HG03354 (cell line): ENCODE measurements around the gene CSF2.

ENCODE experiments used
- ATAC-seq: cut with Tn5 transposase; IDR thresholded peaks from one replicate; pipeline ENCODE4 v1.9.1; 2021; ENCODE audit warnings: mild to moderate bottlenecking; ENCODE audit not compliant: unreplicated experiment, poor library complexity, severe bottlenecking

The CSF2 gene

DNA sequence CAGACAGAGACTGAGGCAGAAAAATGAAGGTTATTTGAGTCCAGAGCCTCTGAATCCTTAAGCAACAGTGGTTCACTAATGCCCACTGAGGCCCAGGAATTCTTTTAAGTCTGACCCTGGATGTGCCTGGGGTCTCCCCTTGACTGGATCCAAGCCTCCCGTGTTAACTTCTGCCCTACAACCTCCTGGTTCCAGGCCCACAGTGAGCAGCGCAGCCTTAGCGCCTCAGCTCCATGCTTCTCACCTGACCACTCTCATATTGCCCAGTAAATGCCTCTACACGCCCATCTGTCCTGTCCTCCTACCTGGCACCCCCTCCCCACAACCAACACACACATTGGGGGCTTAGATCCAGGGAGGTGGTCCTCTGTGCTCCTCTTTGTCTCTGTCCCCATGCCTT lies 6.7 kb upstream of the CSF2 start:
- ATAC-seq = no peak

DNA sequence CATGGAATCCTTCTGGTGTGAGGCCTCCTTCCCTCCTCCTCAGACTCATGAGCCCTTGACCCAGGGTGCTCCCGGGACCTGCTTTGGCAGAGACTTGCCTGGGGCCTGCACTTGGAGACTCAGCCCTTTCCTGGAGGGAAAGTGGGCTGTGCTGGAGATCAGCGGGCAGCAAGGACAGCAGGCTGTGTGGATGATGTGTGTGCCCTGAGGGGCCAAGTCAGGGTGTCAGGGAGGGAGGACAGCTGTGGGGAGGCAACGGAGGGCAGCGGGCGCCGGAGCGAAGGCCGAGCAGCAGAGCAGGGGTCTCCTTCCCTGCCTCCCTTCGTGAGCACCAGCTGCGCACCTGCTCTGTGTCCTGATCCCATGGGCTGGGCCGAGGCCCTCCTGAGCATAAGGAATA lies 6.1 kb upstream of the CSF2 start:
- ATAC-seq = no peak

DNA sequence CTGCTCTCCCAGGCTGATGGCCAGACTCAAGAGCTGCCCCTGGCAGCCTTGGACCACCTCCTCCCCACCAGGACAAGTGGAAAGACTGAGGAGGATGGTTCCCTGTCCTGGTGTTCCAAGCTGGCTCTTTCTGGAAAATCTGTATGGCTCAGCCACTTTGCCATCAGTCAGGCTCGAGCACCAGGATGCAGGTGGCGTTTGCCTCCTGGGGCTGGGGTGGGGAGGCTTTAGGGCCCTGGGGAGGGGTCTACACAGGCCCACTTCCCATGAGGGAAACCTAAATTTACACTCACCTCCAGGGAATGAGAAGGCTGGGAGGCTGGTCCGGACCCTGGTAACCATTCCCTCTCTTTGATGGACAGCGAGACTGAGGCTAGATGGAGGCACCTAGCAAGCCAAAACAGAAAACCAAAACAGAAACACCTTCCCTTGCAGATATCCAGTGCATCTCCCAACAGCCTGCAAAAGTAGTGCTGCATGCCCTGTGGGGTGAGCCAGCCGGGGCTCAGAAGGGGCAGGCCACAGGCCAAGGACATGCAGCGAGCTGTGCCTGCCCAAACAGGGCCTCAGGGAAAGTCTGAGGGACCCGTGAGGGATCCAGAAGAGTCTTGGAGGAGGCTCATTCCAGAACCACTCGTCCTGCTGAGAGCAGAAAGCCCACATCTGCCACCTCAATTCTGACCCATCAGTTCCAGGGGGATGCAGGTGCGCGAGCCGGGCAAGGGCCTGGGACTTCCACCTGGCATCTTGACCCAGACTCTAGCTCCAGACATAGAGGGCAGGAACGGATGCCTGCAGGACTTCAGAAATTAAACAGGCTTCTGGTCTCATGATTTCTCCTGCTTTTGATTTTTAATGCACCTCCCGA lies 5.4 kb upstream of the CSF2 start:
- ATAC-seq = no peak

DNA sequence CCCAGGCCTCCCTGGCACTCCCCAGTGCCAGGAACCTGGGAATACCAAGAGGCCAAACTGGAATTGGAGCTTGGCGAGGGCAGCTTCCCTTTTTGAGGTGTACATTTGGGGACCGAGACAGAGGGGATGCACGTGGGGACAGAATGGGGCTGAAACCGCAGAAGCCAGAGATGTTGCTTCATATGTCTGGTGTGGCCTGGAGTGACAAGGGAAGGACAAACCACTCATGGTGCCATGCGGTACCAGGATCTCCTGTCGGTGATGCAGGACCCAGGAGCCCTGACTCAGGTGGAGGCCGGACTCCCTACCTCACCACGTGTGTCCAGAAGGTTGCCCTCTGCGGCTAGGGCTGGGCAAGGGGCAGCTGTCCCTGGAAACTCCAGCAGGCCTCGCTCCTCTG lies 4.0 kb upstream of the CSF2 start:
- ATAC-seq = no peak

DNA sequence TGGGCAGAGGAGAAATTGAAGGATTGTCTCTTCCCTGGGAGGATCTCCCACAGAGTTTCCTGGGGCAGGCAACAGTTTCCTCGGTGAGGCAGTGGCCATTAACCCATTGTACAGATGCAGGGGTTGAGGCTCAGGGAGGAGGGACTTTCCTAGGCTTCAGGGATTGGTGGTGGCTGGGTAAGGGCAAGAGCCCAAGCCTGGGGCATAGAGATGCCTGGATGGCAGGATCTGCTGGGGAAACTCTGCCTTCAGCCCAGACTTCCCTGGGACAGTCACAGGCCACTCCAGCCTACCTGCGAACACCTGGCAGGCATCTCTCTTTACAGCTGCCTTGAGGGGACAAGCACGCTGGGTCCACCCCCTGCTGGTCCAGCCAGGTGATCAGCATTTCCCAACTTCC lies 3.6 kb upstream of the CSF2 start:
- ATAC-seq = no peak

DNA sequence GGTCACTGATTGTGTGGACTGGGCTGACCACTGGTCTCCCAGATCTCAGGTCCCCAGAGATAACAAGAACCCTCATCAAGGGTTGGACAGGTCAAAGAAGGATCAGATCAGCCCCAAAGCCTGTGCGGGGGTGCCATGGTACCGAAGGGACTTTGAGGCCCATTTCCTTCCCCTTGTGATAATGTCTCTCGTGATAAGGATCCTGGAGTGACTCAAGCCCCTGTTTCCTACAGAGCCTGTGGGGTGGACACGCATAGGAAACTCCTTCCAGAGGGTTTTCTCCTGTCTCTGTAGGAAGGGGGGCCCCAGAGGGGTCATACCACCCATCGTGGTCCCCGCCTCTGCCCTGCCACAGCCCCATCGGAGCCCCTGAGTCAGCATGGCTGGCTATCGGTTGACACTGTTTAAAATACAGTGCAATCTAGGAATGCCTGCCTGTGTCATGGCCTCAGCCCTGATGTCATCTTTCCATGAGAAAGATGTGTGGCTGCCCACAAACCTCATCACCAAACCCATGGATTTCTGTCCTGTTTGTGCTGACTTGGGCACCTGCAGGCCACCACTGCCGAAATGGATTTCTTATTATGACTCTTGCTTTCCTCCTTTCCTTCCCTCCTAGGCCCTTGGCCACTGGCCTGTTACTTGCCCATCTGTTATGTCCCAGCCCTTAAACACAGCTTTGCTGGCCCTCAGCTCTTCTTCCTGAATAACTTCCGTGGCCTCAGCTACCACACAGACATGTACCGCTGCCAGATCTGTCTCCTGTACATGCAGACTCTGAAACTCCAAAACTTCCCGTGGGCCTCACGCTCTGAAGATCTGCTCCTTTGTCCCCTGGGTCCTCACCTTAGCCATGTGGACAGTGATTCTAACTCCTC lies 2.9 kb upstream of the CSF2 start:
- ATAC-seq = no peak

GRCh38 chr5:132071338-132071707 lies 2.3 kb upstream of the CSF2 start:
- ATAC-seq = no peak

- ATAC-seq = no peak
Measured at GRCh38 chr5:132072070-132072469, 1.5 kb upstream of the CSF2 start.

- no peak for ATAC-seq
Measured at GRCh38 chr5:132072528-132072927, 1.1 kb upstream of the CSF2 start.

- no peak for ATAC-seq
Measured at GRCh38 chr5:132074091-132074771, 642 bp downstream of the CSF2 start.

- ATAC-seq = no peak
Measured at GRCh38 chr5:132074772-132075718, 1.5 kb downstream of the CSF2 start.

- no peak for ATAC-seq
Measured at GRCh38 chr5:132075719-132076077, 2.1 kb downstream of the CSF2 start.

DNA sequence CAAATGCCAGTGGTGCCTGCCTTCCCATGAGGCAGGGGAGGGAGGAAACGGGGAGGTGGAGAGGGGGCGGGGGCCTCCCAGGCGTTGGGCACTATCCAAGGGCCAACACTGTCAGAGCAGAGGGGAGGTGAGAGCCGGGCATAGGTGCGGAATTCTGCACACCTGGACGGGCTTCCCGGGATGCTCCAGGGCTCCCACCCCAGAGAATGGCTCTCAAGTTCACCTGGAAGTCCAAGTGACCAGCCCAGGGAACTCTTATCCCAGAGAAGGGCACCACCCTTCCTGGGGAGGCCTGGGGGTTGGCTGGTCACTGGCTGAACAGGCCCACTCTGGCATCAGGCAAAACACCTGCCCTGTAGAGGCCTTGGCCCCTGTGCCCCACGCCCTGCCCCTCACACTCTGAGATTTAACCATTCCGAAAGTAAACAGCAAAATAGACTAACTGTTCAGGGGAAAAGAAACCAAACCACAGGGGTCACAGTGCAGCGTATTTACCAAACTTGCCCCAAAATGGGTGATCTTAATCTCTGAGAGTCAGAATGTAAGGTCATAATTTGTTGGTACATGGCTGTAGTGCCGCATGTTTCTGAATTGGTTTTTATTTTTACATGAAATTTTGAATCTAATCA lies 2.7 kb downstream of the CSF2 start:
- ATAC-seq = no peak

- no peak for ATAC-seq
Measured at GRCh38 chr5:132076983-132077382, 3.4 kb downstream of the CSF2 start.

DNA sequence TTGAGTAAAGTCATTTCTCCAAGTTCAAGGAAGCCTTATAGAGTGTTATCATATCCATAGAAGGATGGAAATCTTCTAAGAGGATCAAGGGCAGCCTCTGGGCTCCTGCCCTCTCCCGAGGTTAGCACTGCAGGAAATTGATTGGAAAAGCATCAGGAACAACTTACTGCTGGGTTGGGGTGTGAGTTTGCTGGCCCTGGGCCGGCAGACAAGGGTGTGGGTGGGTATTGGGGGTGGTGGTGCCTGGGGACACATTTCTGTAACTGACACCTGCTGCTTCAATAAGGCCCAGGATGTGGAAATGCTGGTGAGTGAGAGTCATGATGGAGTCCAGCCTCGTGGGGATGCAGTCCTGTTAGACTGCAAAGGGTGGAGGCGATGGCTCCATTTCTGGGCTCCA lies 5.5 kb downstream of the CSF2 start:
- ATAC-seq = no peak

DNA sequence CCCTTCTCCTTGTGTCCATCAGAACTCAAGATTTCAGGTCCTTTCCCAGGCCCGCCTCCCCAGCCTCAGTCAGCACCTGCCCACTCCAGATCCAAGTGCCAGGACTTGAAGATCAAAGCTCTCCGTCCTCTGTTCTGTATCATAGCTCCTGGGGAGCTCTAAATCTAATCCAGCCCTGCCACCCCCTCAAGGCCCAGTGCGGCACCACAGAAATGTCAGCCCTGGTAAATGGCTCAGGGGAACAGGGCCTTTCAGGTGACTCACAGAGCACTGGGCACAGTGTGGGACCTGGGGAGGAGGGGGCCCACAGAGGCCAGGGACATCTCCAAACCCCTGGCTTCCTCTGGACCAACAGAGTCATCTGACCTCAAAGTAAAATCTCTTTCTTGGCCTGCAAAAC lies 6.0 kb downstream of the CSF2 start:
- no peak for ATAC-seq

DNA sequence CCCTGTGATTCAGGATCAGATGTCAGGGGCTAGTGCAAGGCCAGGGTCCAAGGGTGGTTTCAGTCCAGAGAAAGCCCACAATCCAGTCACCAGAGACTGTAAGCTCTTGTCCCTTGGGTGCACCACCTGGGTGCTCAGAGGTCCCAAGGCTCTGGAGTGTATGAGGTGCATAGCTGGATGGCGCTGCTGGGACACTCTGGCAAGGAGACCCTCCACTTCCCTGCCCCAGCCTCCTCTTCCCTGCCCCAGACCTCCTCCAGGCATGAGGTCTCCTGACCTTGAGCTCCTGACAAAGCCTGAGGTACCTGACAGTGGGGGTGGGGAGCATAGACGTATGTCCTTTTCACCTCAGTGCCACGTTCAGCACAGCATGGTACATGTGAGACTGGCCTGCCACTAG lies 7.0 kb downstream of the CSF2 start:
- no peak for ATAC-seq

GRCh38 chr5:132081458-132081857 lies 7.9 kb downstream of the CSF2 start:
- ATAC-seq = no peak
